MM.1S (cell line): ENCODE measurements around the gene EML6.

ENCODE experiments used
- CTCF ChIP-seq: fragments of 300-600 bp; sonication (generic); IDR thresholded peaks from 2 replicates; pipeline ENCODE4 v1.5.1; 2016; ENCODE audit warnings: antibody characterized with exemption, low read length, mixed read lengths
- EZH2 ChIP-seq: fragments of 300-600 bp; sonication (generic); optimal IDR thresholded peaks from 2 replicates; pipeline ENCODE3; 2017; ENCODE audit warnings: low read depth, mild to moderate bottlenecking, antibody characterized with exemption, low read length, mixed read lengths
- EZH2phosphoT487 ChIP-seq: fragments of 300-600 bp; sonication (generic); IDR thresholded peaks from 2 replicates; pipeline ENCODE4 v1.6.1; 2018; ENCODE audit warnings: antibody characterized with exemption, low read length

DNA sequence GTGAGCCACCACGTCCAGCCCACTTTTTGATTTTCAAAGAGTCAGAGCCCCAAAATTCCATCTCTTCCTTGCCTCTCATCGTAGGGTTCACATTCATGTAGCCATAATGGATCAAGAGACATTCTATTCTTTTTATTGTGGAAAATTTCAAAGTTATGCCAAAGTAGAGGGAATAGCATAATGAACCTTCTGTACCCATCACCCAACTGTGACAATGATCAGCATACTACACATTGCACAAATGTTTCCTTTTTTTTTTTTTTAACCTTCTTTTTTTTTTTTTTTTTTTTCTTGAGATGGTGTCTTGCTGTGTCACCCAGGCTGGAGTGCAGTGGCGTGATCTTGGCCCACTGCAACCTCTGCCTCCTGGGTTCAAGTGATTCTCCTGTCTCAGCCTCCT lies 162.4 kb downstream of the EML6 start:
- no peak for TF ChIP-seq CTCF
- TF ChIP-seq EZH2phosphoT487 = no peak
- no peak for TF ChIP-seq EZH2
